Measurements from ENCODE around the gene UCN.

DNA sequence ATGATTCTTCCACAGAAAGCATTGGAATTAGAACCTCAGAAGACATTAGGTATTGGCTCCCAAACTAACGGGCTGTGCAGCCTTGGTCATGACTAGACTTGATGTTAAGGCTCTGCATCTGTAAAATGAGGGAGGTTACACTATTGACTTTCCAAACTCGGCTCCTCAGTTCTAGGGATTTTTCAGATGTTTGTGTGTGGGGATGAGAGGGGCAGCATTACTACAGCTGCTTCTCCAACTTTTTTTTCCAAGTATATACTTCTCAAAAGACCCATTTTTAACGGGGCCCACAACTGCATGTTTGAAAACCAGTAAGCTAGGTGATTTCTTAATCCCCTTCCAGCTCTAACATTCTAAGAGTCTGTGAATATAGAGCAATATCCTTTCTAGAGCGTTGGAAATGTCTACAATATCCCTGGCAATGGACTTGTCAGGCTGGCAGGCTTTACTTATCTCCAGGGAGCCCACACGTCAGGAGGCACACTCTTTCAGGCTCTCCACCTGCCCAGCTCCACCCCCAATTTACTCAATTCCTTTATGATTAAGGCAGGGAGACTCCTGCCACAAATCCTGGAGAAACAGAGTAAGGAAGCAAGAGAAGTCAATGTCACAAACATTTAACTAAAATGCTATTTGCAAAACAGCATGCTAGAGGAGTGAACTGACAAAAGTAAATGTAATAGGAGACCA lies 15.5 kb upstream of the UCN start:
- TF ChIP-seq RAD21 (IDR thresholded peaks at IDR 0.05; ENCODE audit: low read depth) (no peak), FOXM1 (IDR thresholded peaks at IDR 0.05; ENCODE audit: borderline replicate concordance, low read depth) (no peak), EP300 (IDR thresholded peaks at IDR 0.05; ENCODE audit: borderline replicate concordance) (no peak), CREB1 (IDR thresholded peaks at IDR 0.05; ENCODE audit: low read depth) (no peak), CEBPB (IDR thresholded peaks at IDR 0.05) (no peak), TEAD4 (IDR thresholded peaks at IDR 0.05) (no peak), EGR1 (IDR thresholded peaks at IDR 0.05) (no peak), NFIC (IDR thresholded peaks at IDR 0.05) (no peak), MAX (IDR thresholded peaks at IDR 0.05) (no peak), ZBTB7A (IDR thresholded peaks at IDR 0.05; ENCODE audit: low read depth) (no peak), YY1 (IDR thresholded peaks at IDR 0.05; ENCODE audit: low read depth) (no peak), TCF12 (IDR thresholded peaks at IDR 0.05; ENCODE audit: low read depth) (no peak)
- TF ChIP-seq, protein P1, sequence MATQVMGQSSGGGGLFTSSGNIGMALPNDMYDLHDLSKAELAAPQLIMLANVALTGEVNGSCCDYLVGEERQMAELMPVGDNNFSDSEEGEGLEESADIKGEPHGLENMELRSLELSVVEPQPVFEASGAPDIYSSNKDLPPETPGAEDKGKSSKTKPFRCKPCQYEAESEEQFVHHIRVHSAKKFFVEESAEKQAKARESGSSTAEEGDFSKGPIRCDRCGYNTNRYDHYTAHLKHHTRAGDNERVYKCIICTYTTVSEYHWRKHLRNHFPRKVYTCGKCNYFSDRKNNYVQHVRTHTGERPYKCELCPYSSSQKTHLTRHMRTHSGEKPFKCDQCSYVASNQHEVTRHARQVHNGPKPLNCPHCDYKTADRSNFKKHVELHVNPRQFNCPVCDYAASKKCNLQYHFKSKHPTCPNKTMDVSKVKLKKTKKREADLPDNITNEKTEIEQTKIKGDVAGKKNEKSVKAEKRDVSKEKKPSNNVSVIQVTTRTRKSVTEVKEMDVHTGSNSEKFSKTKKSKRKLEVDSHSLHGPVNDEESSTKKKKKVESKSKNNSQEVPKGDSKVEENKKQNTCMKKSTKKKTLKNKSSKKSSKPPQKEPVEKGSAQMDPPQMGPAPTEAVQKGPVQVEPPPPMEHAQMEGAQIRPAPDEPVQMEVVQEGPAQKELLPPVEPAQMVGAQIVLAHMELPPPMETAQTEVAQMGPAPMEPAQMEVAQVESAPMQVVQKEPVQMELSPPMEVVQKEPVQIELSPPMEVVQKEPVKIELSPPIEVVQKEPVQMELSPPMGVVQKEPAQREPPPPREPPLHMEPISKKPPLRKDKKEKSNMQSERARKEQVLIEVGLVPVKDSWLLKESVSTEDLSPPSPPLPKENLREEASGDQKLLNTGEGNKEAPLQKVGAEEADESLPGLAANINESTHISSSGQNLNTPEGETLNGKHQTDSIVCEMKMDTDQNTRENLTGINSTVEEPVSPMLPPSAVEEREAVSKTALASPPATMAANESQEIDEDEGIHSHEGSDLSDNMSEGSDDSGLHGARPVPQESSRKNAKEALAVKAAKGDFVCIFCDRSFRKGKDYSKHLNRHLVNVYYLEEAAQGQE (IDR thresholded peaks at IDR 0.05; ENCODE audit: low read depth) = no peak

Data from Ishikawa (cell line).